ENCODE data around the gene LRMDA. TPM values are rescaled to one million over a fixed set of nuclear protein-coding genes. Genes with fewer than 3 reads are reported as not detected.

Gene LRMDA
- total and polyA plus RNA-seq, 2 of the 13 experiments (the other 11 are each of a cell fraction or from before 2014, with no cell fraction given) = 13.4 to 22.0 TPM

DNA sequence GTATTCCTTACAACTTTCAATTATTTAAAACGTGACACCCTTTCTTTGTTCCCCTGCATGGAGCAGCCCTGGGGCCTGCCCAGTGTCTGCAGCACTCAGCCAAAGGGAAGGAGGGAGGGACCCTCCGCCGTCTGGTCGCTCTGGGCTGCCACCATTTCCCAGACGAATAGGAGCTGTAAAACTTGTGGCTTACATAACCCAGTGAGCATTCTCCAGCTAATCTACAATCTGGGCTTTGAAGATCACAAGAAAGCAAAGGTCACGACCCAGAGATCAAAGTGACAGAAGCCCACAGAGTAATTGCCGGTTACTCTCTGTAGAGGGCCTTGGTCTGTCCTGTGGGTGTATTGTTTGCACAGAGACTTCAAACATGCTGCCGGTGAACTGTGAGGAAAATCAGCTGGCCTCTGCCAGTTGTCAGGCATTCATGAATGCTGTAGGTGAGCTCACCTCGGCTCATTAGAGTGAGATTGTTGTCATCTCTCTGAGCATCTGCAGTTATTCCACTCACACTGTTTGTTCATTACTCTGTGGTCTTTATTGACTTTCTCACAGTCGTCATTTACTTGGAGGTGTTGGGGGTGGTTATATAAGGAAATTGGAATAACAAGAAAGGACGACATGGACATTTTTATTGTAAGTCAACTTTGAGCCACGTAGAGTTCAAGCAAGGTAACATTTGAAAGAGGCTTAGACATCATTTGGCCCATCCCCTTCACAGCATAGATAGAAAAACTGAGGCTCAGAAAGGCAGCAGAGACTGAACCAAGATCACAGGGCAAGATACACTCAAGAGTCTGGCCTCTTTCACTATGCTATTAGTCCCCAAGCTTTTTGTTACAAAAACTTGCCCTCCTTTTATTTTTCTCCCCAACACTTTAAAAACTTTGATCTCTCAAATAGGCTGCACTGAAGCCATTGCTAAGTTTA, 619.8 kb downstream of the LRMDA start (continued):
- TF ChIP-seq ZFP1 (CRISPR knock-in tag; IDR thresholded peaks at IDR 0.05) (peak; percentile 94), POLR2G (IDR thresholded peaks at IDR 0.05; ENCODE audit: low read depth, low read length) (peak; percentile 74), ZNF841 (CRISPR knock-in tag; IDR thresholded peaks at IDR 0.05; ENCODE audit: borderline replicate concordance) (no peak), ZNF3 (CRISPR knock-in tag; IDR thresholded peaks at IDR 0.05) (no peak), ZNF790 (CRISPR knock-in tag; IDR thresholded peaks at IDR 0.05; ENCODE audit: borderline replicate concordance) (no peak), ZNF337 (CRISPR knock-in tag; IDR thresholded peaks at IDR 0.05; ENCODE audit: borderline replicate concordance, low read depth) (no peak), MED13 (CRISPR knock-in tag; IDR thresholded peaks at IDR 0.05) (peak; percentile 98; the same call in 1 of the 2 replicates), BORCS8-MEF2B (CRISPR knock-in tag; IDR thresholded peaks at IDR 0.05) (peak; percentile 78; the same call in 1 of the 2 replicates), RFX5 (IDR thresholded peaks at IDR 0.05; ENCODE audit: low read depth, low read length) (no peak), ZNF138 (CRISPR knock-in tag; IDR thresholded peaks at IDR 0.05; ENCODE audit: low read depth) (no peak), KDM5A (IDR thresholded peaks at IDR 0.05; ENCODE audit: borderline replicate concordance, low read length) (no peak; the same call in 1 of the 2 replicates), CBX5 (CRISPR knock-in tag; IDR thresholded peaks at IDR 0.05; ENCODE audit: borderline replicate concordance) (0 out of 2 replicates have a peak, but pooled peaks have one; percentile 86), CHD2 (IDR thresholded peaks at IDR 0.05; ENCODE audit: low read depth, low read length) (0 out of 2 replicates have a peak, but pooled peaks have one; percentile 28), HCFC1 (IDR thresholded peaks at IDR 0.05; ENCODE audit: low read depth, low read length) (no peak), HNRNPL (IDR thresholded peaks at IDR 0.05; ENCODE audit: low read depth, low read length) (0 out of 2 replicates have a peak, but pooled peaks have one; percentile 30), CHD4 (IDR thresholded peaks at IDR 0.05; ENCODE audit: borderline replicate concordance, low read length) (peak; percentile 73; the same call in 1 of the 2 replicates), ZNF136 (CRISPR knock-in tag; IDR thresholded peaks at IDR 0.05; ENCODE audit: low read depth) (peak; percentile 88; the same call in 1 of the 2 replicates), ZBTB42 (CRISPR knock-in tag; IDR thresholded peaks at IDR 0.05) (peak; percentile 43; the same call in 1 of the 2 replicates), ZKSCAN1 (IDR thresholded peaks at IDR 0.05; ENCODE audit: low read length) (peak; percentile 58; the same call in 1 of the 2 replicates)
- TF ChIP-seq, protein P1, sequence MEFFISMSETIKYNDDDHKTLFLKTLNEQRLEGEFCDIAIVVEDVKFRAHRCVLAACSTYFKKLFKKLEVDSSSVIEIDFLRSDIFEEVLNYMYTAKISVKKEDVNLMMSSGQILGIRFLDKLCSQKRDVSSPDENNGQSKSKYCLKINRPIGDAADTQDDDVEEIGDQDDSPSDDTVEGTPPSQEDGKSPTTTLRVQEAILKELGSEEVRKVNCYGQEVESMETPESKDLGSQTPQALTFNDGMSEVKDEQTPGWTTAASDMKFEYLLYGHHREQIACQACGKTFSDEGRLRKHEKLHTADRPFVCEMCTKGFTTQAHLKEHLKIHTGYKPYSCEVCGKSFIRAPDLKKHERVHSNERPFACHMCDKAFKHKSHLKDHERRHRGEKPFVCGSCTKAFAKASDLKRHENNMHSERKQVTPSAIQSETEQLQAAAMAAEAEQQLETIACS (CRISPR knock-in tag; IDR thresholded peaks at IDR 0.05) = no peak
- TF ChIP-seq, protein P2, sequence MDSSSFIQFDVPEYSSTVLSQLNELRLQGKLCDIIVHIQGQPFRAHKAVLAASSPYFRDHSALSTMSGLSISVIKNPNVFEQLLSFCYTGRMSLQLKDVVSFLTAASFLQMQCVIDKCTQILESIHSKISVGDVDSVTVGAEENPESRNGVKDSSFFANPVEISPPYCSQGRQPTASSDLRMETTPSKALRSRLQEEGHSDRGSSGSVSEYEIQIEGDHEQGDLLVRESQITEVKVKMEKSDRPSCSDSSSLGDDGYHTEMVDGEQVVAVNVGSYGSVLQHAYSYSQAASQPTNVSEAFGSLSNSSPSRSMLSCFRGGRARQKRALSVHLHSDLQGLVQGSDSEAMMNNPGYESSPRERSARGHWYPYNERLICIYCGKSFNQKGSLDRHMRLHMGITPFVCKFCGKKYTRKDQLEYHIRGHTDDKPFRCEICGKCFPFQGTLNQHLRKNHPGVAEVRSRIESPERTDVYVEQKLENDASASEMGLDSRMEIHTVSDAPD (CRISPR knock-in tag; IDR thresholded peaks at IDR 0.05) = peak; percentile 97
- TF ChIP-seq, protein P3, sequence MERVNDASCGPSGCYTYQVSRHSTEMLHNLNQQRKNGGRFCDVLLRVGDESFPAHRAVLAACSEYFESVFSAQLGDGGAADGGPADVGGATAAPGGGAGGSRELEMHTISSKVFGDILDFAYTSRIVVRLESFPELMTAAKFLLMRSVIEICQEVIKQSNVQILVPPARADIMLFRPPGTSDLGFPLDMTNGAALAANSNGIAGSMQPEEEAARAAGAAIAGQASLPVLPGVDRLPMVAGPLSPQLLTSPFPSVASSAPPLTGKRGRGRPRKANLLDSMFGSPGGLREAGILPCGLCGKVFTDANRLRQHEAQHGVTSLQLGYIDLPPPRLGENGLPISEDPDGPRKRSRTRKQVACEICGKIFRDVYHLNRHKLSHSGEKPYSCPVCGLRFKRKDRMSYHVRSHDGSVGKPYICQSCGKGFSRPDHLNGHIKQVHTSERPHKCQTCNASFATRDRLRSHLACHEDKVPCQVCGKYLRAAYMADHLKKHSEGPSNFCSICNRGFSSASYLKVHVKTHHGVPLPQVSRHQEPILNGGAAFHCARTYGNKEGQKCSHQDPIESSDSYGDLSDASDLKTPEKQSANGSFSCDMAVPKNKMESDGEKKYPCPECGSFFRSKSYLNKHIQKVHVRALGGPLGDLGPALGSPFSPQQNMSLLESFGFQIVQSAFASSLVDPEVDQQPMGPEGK (CRISPR knock-in tag; IDR thresholded peaks at IDR 0.05) = peak; percentile 88
- TF ChIP-seq, protein P4, sequence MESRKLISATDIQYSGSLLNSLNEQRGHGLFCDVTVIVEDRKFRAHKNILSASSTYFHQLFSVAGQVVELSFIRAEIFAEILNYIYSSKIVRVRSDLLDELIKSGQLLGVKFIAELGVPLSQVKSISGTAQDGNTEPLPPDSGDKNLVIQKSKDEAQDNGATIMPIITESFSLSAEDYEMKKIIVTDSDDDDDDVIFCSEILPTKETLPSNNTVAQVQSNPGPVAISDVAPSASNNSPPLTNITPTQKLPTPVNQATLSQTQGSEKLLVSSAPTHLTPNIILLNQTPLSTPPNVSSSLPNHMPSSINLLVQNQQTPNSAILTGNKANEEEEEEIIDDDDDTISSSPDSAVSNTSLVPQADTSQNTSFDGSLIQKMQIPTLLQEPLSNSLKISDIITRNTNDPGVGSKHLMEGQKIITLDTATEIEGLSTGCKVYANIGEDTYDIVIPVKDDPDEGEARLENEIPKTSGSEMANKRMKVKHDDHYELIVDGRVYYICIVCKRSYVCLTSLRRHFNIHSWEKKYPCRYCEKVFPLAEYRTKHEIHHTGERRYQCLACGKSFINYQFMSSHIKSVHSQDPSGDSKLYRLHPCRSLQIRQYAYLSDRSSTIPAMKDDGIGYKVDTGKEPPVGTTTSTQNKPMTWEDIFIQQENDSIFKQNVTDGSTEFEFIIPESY (CRISPR knock-in tag; IDR thresholded peaks at IDR 0.05) = peak; percentile 74; the same call in 1 of the 2 replicates

Measured in HepG2 (cell line).